Hematopoietic multipotent progenitor cell treated with erythropoietin and hydrocortisone succinate and interleukin-3 and kit ligand, for 4 days (in vitro differentiated cells): ENCODE data around the gene EXOC5.

ENCODE experiments used
- DNase-seq: peaks from one replicate; pipeline ENCODE4 v3.0.0-alpha.2; 2015

EXOC5 gene

GRCh38 chr14:57161583-57162234 lies 107.0 kb downstream of the EXOC5 start:
- DNase-seq: no peak

- DNase-seq: no peak
Measured at GRCh38 chr14:57160333-57160732, 108.4 kb downstream of the EXOC5 start.

GRCh38 chr14:57153286-57153685 lies 115.4 kb downstream of the EXOC5 start:
- DNase-seq: no peak
